K562 (cell line): ENCODE results near the gene PSPC1. TPM values are rescaled to one million over a fixed set of nuclear protein-coding genes. Genes with fewer than 3 reads are reported as not detected.

Source experiments
- ATAC-seq: fragments of 200-7000 bp; cut with Tn5 transposase; 3 replicates; pipeline ENCODE4 v1.9.1; 2020; ENCODE audit warnings: moderate library complexity
- BruUV-seq: library from RNA; stranded (reverse); fragments of 400-500 nt; replicated peaks from 2 replicates; lab custom pipeline; 2021; lab: Mats Ljungman, UMichigan
- CTCF ChIA-PET: fragments of 300-600 bp; formaldehyde crosslinking; extraction: SDS; loops from one replicate; lab custom pipeline; 2021; ENCODE audit warnings: low intra/inter-chr PET ratio; lab: Yijun Ruan, JAX
- POLR2A ChIA-PET: fragments of 300-600, 350-650 bp; sonication (Branson Sonifier 250); formaldehyde crosslinking; extraction: SDS; loops from one replicate; lab custom pipeline; 2021; ENCODE audit warnings: antibody characterized with exemption, inconsistent platforms; lab: Yijun Ruan, JAX
- DNase-seq, 4 experiments: peaks; one replicate each; pipeline versions ENCODE4 v3.0.0 to v3.0.0-alpha.2; 2011 to 2018; ENCODE audit warnings: low spot score in 3 of 4, mixed read lengths in 3 of 4; ENCODE audit errors: extremely low read depth in 1 of 4
- FAIRE-seq: peaks from 2 replicates; lab custom pipeline; 2011; peaks lifted over from hg19 to GRCh38; lab: Jason Lieb, UNC
- H2AFZ ChIP-seq: 2 replicates; pipeline ENCODE4 v1.6.0; 2011; ENCODE audit warnings: low read depth, low read length, control low read depth, inconsistent platforms
- H3K27ac ChIP-seq: fragments of 200-600 bp; 3 replicates; pipeline ENCODE4 v1.8.0; 2011; ENCODE audit warnings: low read depth, mild to moderate bottlenecking, control low read depth, inconsistent platforms, low read length, moderate library complexity, mixed read lengths; ENCODE audit errors: extremely low read depth
- H3K27me3 ChIP-seq, 2 experiments: fragments of 300-600 bp in 1 of 2; 2 replicates in 1 of 2; 3 replicates in 1 of 2; pipeline versions ENCODE4 v1.6.0 to v1.8.0; 2011; ENCODE audit warnings: inconsistent platforms in 2 of 2, low read length in 2 of 2, mild to moderate bottlenecking in 1 of 2, mixed read lengths in 1 of 2, moderate library complexity in 1 of 2; ENCODE audit not compliant: control insufficient read depth in 2 of 2, insufficient read depth in 2 of 2
- H3K36me3 ChIP-seq: fragments of 300-600 bp; 3 replicates; pipeline ENCODE4 v1.8.0; 2011; ENCODE audit warnings: mild to moderate bottlenecking, low read length, inconsistent platforms; ENCODE audit not compliant: control insufficient read depth, insufficient read depth
- H3K4me1 ChIP-seq, 2 experiments: fragments of 200-600 bp in 1 of 2; replicated peaks in 1 of 2; 2 replicates in 1 of 2; 3 replicates in 1 of 2; pipeline versions ENCODE4 v1.5.1 to v1.8.0; 2011; ENCODE audit warnings: inconsistent platforms in 2 of 2, low read length in 2 of 2, mild to moderate bottlenecking in 1 of 2, mixed read lengths in 1 of 2, moderate library complexity in 1 of 2; ENCODE audit not compliant: control insufficient read depth in 2 of 2, insufficient read depth in 2 of 2
- H3K4me2 ChIP-seq: 2 replicates; pipeline ENCODE4 v1.6.1; 2011; ENCODE audit warnings: low read length, control low read depth, inconsistent platforms, mixed read lengths; ENCODE audit not compliant: insufficient read depth
- H3K4me3 ChIP-seq: fragments of 200-600 bp; sonication (generic), shearing (Covaris generic); 2 replicates; pipeline ENCODE4 v1.5.1; 2016; ENCODE audit warnings: control low read depth, inconsistent platforms
- H3K79me2 ChIP-seq: fragments of 200-600 bp; 3 replicates; pipeline ENCODE4 v1.8.0; 2011; ENCODE audit warnings: low read length, inconsistent platforms; ENCODE audit not compliant: control insufficient read depth, insufficient read depth
- H3K9ac ChIP-seq, 2 experiments: 2 replicates each; pipeline versions ENCODE4 v1.6.0 to v1.6.1; 2011; ENCODE audit warnings: low read depth in 2 of 2, low read length in 2 of 2, control low read depth in 1 of 2, inconsistent platforms in 1 of 2, mild to moderate bottlenecking in 1 of 2, mixed read lengths in 1 of 2; ENCODE audit not compliant: insufficient read depth in 1 of 2
- H3K9me1 ChIP-seq: one replicate; pipeline ENCODE4 v1.6.0; 2011; ENCODE audit warnings: inconsistent platforms, mild to moderate bottlenecking, low read length, moderate library complexity; ENCODE audit not compliant: control insufficient read depth, insufficient read depth
- H3K9me3 ChIP-seq: replicated peaks from 2 replicates; pipeline ENCODE4 v1.5.1; 2011; ENCODE audit warnings: low read depth, low read length, inconsistent platforms; ENCODE audit not compliant: control insufficient read depth, insufficient read depth
- H4K20me1 ChIP-seq: replicated peaks from 2 replicates; pipeline ENCODE4 v1.6.1; 2011; ENCODE audit warnings: low read length, inconsistent platforms, mixed read lengths; ENCODE audit not compliant: control insufficient read depth, insufficient read depth
- BCL6 ChIP-seq: fragments of 250-450 bp; sonication (Bioruptor Pico); IDR thresholded peaks from 2 replicates; pipeline ENCODE4 v1.4.0; 2020
- CREB3L1 ChIP-seq: fragments of 450-650 bp; IDR thresholded peaks from 2 replicates; pipeline ENCODE4 v1.6.1; 2014; ENCODE audit warnings: low read depth, mild to moderate bottlenecking, moderate library complexity, borderline replicate concordance
- WGBS: fragments of 100-300 bp; shearing (Covaris generic); methylation state at CpG from one replicate; pipeline ENCODE4 v1.1.6; 2016; ENCODE audit warnings: low coverage, mixed read lengths; ENCODE audit not compliant: insufficient coverage; ENCODE audit errors: missing lambda C conversion rate; 5-methylcytosine and 5-hydroxymethylcytosine counted together
- in situ Hi-C: fragments of 300-500 bp; cut with MboI; formaldehyde crosslinking; loops from 4 replicates; pipeline ENCODE4 v1.15.0; 2018; ENCODE audit warnings: inconsistent platforms, mixed read lengths
- intact Hi-C: fragments of 100-400 bp; cut with micrococcal nuclease; formaldehyde crosslinking; loops from 2 replicates; pipeline ENCODE4 v1.14.2; 2022
- polyA plus RNA-seq, 8 experiments: library from polyadenylated mRNA; depleted of rRNA in 4 of 8; stranded (reverse) in 5 of 8; unstranded in 3 of 8; fragments of >200 nt; fragmentation: Nextera tagmentation in 2 of 8; fragmentation: Illumina TruSeq in 1 of 8; extraction: Ambion mirVana in 2 of 8; extraction: Trizol in 1 of 8; gene quantifications; 2 replicates each; pipeline versions ENCODE4 v1.2.1 to v1.2.3, GENCODE V29; 2011 to 2014; ENCODE audit warnings: inconsistent platforms in 1 of 8, missing spikeins in 1 of 8
- total RNA-seq, 7 experiments: library from RNA; depleted of rRNA in 6 of 7; stranded (reverse); fragments of >200 nt in 6 of 7; fragmentation: Illumina TruSeq in 2 of 7; extraction: Trizol in 2 of 7; gene quantifications; 2 replicates each; pipeline versions ENCODE4 v1.2.1 to v1.2.3, GENCODE V29; 2011 to 2021; ENCODE audit warnings: low replicate concordance in 1 of 7
- TF ChIP-seq, protein P1 (sequence below), 2 experiments: fragments of 450-650 bp in 1 of 2; sonication (generic) in 1 of 2; formaldehyde crosslinking in 1 of 2; IDR thresholded peaks; 2 replicates each; pipeline versions ENCODE4 v1.7.1 to v1.9.0; 2016 to 2022; ENCODE audit warnings: inconsistent platforms in 1 of 2, mild to moderate bottlenecking in 1 of 2, missing genetic modification reagents in 1 of 2

Gene PSPC1
- total and polyA plus RNA-seq, 9 of the 15 experiments (the other 6 are each of a cell fraction or from before 2014, with no cell fraction given): 8.6 to 60.4 (median 42.4) TPM

- H3K4me2 ChIP-seq: no peak overlapping the region
- no peak for DNase-seq
- no peak overlapping the region for H3K27ac ChIP-seq
- in situ Hi-C loops: no loop called here
- no TSS peak for BruUV-seq
- peaks cover 82% of the 10 kb centered on the region for H3K36me3 ChIP-seq
- TF ChIP-seq, protein P1, sequence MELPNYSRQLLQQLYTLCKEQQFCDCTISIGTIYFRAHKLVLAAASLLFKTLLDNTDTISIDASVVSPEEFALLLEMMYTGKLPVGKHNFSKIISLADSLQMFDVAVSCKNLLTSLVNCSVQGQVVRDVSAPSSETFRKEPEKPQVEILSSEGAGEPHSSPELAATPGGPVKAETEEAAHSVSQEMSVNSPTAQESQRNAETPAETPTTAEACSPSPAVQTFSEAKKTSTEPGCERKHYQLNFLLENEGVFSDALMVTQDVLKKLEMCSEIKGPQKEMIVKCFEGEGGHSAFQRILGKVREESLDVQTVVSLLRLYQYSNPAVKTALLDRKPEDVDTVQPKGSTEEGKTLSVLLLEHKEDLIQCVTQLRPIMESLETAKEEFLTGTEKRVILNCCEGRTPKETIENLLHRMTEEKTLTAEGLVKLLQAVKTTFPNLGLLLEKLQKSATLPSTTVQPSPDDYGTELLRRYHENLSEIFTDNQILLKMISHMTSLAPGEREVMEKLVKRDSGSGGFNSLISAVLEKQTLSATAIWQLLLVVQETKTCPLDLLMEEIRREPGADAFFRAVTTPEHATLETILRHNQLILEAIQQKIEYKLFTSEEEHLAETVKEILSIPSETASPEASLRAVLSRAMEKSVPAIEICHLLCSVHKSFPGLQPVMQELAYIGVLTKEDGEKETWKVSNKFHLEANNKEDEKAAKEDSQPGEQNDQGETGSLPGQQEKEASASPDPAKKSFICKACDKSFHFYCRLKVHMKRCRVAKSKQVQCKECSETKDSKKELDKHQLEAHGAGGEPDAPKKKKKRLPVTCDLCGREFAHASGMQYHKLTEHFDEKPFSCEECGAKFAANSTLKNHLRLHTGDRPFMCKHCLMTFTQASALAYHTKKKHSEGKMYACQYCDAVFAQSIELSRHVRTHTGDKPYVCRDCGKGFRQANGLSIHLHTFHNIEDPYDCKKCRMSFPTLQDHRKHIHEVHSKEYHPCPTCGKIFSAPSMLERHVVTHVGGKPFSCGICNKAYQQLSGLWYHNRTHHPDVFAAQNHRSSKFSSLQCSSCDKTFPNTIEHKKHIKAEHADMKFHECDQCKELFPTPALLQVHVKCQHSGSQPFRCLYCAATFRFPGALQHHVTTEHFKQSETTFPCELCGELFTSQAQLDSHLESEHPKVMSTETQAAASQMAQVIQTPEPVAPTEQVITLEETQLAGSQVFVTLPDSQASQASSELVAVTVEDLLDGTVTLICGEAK (IDR thresholded peaks at IDR 0.05): no peak
- TF ChIP-seq, protein P1 (CRISPR knock-in tag; IDR thresholded peaks at IDR 0.05): no peak
- TF ChIP-seq CREB3L1: no peak
- no peak for TF ChIP-seq BCL6 (CRISPR knock-in tag)
- H3K27me3 ChIP-seq: no peaks in the 10 kb centered on the region
- no peaks in the 10 kb centered on the region for H3K9me3 ChIP-seq
- intact Hi-C loops: no loop called here
- ATAC-seq: no peak
- no peaks in the 10 kb centered on the region for H3K4me1 ChIP-seq
- H3K79me2 ChIP-seq: no peaks in the 10 kb centered on the region
- WGBS: 52% methylated on average over 4 of the region's 5 CpGs
- ChIA-PET CTCF (no interaction called here), POLR2A (no interaction called here)
- H3K9ac ChIP-seq: no peak overlapping the region
- no peak for FAIRE-seq
- no peaks in the 10 kb centered on the region for H4K20me1 ChIP-seq
- no peak overlapping the region for H2AFZ ChIP-seq
- no peak overlapping the region for H3K4me3 ChIP-seq
- H3K9me1 ChIP-seq: no peaks in the 10 kb centered on the region
Measured at GRCh38 chr13:19672990-19673389, 109.8 kb downstream of the PSPC1 start.
